Heart left ventricle (tissue), 16 donors: ENCODE results near the gene C22orf31. TPM values are rescaled to one million over a fixed set of nuclear protein-coding genes. Genes with fewer than 3 reads are reported as not detected.
"Not testable (repeated sequence)": the region's sequence is repeated elsewhere in the genome, so short reads cannot be mapped to it uniquely, and the experiment has no call there.

Experiments
- ATAC-seq, 4 donors: fragments of 200-7000 bp; cut with Tn5 transposase; one replicate each; pipeline ENCODE4 v1.9.1; 2020 to 2022; ENCODE audit warnings: moderate library complexity in 4 of 4, mild to moderate bottlenecking in 3 of 4, moderate number of reproducible peaks in 1 of 4
- DNase-seq, 5 donors: peaks; one replicate each; pipeline ENCODE4 v3.0.0-alpha.2; 2020
- H3K27ac ChIP-seq, 12 donors: fragments of 200-600 bp; sonication (generic) in 4 of 12; one replicate each; pipeline versions ENCODE4 v1.5.0 to v1.8.0; 2016 to 2022; ENCODE audit warnings: mild to moderate bottlenecking in 2 of 12
- H3K27me3 ChIP-seq, 9 donors: fragments of 200-600 bp; sonication (generic) in 2 of 9; one replicate each; pipeline versions ENCODE4 v1.5.1 to v1.8.0; 2016 to 2022; ENCODE audit warnings: mild to moderate bottlenecking in 3 of 9
- H3K36me3 ChIP-seq, 9 donors: fragments of 200-600 bp; sonication (generic) in 2 of 9; one replicate each; pipeline versions ENCODE4 v1.5.0 to v1.8.0; 2018 to 2022; ENCODE audit warnings: mild to moderate bottlenecking in 2 of 9
- H3K4me1 ChIP-seq, 12 donors: fragments of 200-600 bp; sonication (generic) in 4 of 12; one replicate each; pipeline versions ENCODE4 v1.5.0 to v1.8.0; 2016 to 2022; ENCODE audit warnings: mild to moderate bottlenecking in 3 of 12
- H3K4me3 ChIP-seq, 12 donors: fragments of 200-600 bp; sonication (generic) in 4 of 12; one replicate each; pipeline versions ENCODE4 v1.5.0 to v1.8.0; 2017 to 2022; ENCODE audit warnings: mild to moderate bottlenecking in 9 of 12, moderate library complexity in 4 of 12
- H3K9me3 ChIP-seq, 12 donors: fragments of 200-600 bp; sonication (generic) in 4 of 12; one replicate each; pipeline versions ENCODE4 v1.5.0 to v1.8.0; 2016 to 2022; ENCODE audit warnings: mild to moderate bottlenecking in 1 of 12
- CTCF ChIP-seq, 12 donors: fragments of 200-600 bp; sonication (generic) in 4 of 12; IDR thresholded peaks; one replicate each; pipeline versions ENCODE4 v1.5.0 to v1.8.0; 2018 to 2022; ENCODE audit warnings: antibody characterized with exemption in 12 of 12, mild to moderate bottlenecking in 5 of 12
- POLR2A ChIP-seq, 2 donors: fragments of 450-650 bp; IDR thresholded peaks; one replicate each; pipeline ENCODE4 v1.6.1; 2017; ENCODE audit warnings: antibody characterized with exemption in 2 of 2, mild to moderate bottlenecking in 2 of 2, moderate library complexity in 2 of 2
- WGBS, 4 donors: extraction: QIAGEN DNeasy Blood & Tissue Kit in 2 of 4; methylation state at CpG; one replicate each; pipeline versions ENCODE4 v1.1.5 to v1.1.7; 2013 to 2018; 5-methylcytosine and 5-hydroxymethylcytosine counted together
- intact Hi-C, 10 donors: fragments of 100-400 bp; cut with DNase I; formaldehyde crosslinking; loops; one replicate each; pipeline versions ENCODE4 v1.11.1 to v1.14.2; 2022
- polyA plus RNA-seq, 2 donors: library from polyadenylated mRNA; stranded (reverse); fragments of 200-250 nt; gene quantifications; one replicate each; pipeline ENCODE4 v1.2.3, GENCODE V29; 2013
- total RNA-seq, 9 donors: library from RNA; depleted of rRNA in 2 of 9; stranded (reverse); fragments of >200 nt in 2 of 9; fragmentation: NEBNext Ultra II Directional in 3 of 9; extraction: Animal tissue kit (Norgen Biotek cat#: 25700) in 3 of 9; gene quantifications; one replicate each; pipeline versions ENCODE4 v1.1.0 to v1.2.4, GENCODE V29; 2016 to 2023
- donor health status: ischemic (EF 13 %, LVEDD 7.1; RV severe dilation, severe dysfunction).
- donor health status: healthy with polysubstance abuse.
- donor health status: DM: no; HTN: yes; CAD: no.
- donor health status: DM: no; HTN: no; CAD: no.
- donor health status: ischemic (EF 25% LVEDD 6.9; RV normal size, moderate dysfunction).
- donor health status: ischemic (EF 25% LVEDD 5.7; RV mildly dilated, moderate dysfunction).
- donor health status: healthy.
- donor health status: DM: yes; HTN: yes; CAD: no.
- donor health status: ischemic (EF 35%, LVEDD 5.7; RV mildly dilated, moderate dysfunction).
- donor health status: nonischemic (EF 11% LVEDD 7.7; RV severe dilation, severe dysfunction).
- donor health status: DM: yes; HTN: yes; CAD: no.
- donor health status: PGD.
- donor health status: ischemic (EF 29% LVEDD 5.4; RV normal size, mild dysfunction).
- donor health status: nonischemic (EF 23%, LVEDD 6.1; RV moderate dilation, normal function).

Gene C22orf31
- total and polyA plus RNA-seq, 11 donors: 0.40 TPM; not detected in 10

- H3K9me3 ChIP-seq: no peaks in the 10 kb centered on the region
- no peaks in the 10 kb centered on the region for H3K36me3 ChIP-seq
- no peaks in the 10 kb centered on the region for H3K27me3 ChIP-seq
- peaks cover 0 to 43% (median 22%) of the 10 kb centered on the region in 12 donors for H3K4me1 ChIP-seq
- no peak for TF ChIP-seq CTCF (IDR thresholded peaks at IDR 0.05)
- TF ChIP-seq POLR2A (IDR thresholded peaks at IDR 0.05): no peak
- 61 to 71% (median 64%) methylated on average over 3 of the region's 3 CpGs for WGBS, 4 donors
- DNase-seq: no peak
- H3K4me3 ChIP-seq: no peak overlapping the region
- ATAC-seq: no peak
- intact Hi-C loops: no loop called here
- no peak overlapping the region for H3K27ac ChIP-seq
Observed at GRCh38 chr22:29089507-29089906, 27.9 kb upstream of the C22orf31 start.

GRCh38 chr22:29088809-29089208 is 27.2 kb upstream of the C22orf31 start:
- Histone ChIP-seq H3K27ac (no peak overlapping the region), H3K4me3 (no peak overlapping the region), H3K36me3 (no peaks in the 10 kb centered on the region), H3K9me3 (no peaks in the 10 kb centered on the region), H3K27me3 (no peaks in the 10 kb centered on the region), H3K4me1 (peaks cover 0 to 49% (median 20%) of the 10 kb centered on the region in 12 donors)
- DNase-seq: no peak
- intact Hi-C loops: no loop called here
- no peak for ATAC-seq
- TF ChIP-seq CTCF (IDR thresholded peaks at IDR 0.05) (no peak), POLR2A (IDR thresholded peaks at IDR 0.05) (no peak)
- 95 to 98% (median 96%) methylated on average over 3 of the region's 3 CpGs for WGBS, 4 donors

GRCh38 chr22:29087012-29087411 is 25.4 kb upstream of the C22orf31 start:
- 93 to 95% (median 94%) methylated on average over 2 of the region's 2 CpGs for WGBS, 4 donors
- DNase-seq: no peak
- no peak for ATAC-seq
- Histone ChIP-seq H3K36me3 (no peaks in the 10 kb centered on the region), H3K4me3 (no peak overlapping the region), H3K4me1 (peaks cover 0 to 47% (median 16%) of the 10 kb centered on the region in 12 donors), H3K27ac (no peak overlapping the region), H3K27me3 (no peaks in the 10 kb centered on the region), H3K9me3 (no peaks in the 10 kb centered on the region)
- no peak for TF ChIP-seq CTCF (IDR thresholded peaks at IDR 0.05)
- TF ChIP-seq POLR2A (IDR thresholded peaks at IDR 0.05): no peak
- intact Hi-C loops: no loop called here

- TF ChIP-seq POLR2A (IDR thresholded peaks at IDR 0.05): no peak
- TF ChIP-seq CTCF (IDR thresholded peaks at IDR 0.05): no peak
- 51 to 63% (median 59%) methylated on average over 5 of the region's 5 CpGs for WGBS, 4 donors
- Histone ChIP-seq H3K27me3 (no peaks in the 10 kb centered on the region), H3K27ac (peak overlapping the region in 1 of 12 donors; percentile 35), H3K36me3 (no peaks in the 10 kb centered on the region), H3K4me1 (peaks cover 0 to 57% (median 27%) of the 10 kb centered on the region in 12 donors), H3K4me3 (no peak overlapping the region), H3K9me3 (no peaks in the 10 kb centered on the region)
- intact Hi-C loops: no loop called here
- no peak for ATAC-seq
- DNase-seq: no peak
Observed at GRCh38 chr22:29083933-29084591, 22.4 kb upstream of the C22orf31 start.

GRCh38 chr22:29083576-29083932 is 21.9 kb upstream of the C22orf31 start:
- H3K36me3 ChIP-seq, intact Hi-C loops, ATAC-seq, H3K27me3 ChIP-seq, DNase-seq, H3K9me3 ChIP-seq, H3K4me3 ChIP-seq: not testable (repeated sequence)
- Histone ChIP-seq H3K4me1 (peaks cover 0 to 57% (median 31%) of the 10 kb centered on the region in 12 donors), H3K27ac (peak overlapping the region in 1 of 12 donors; percentile 35)
- 90 to 95% (median 93%) methylated on average over 7 of the region's 7 CpGs for WGBS, 4 donors
